Hippocampal formation (tissue), 2 donors: ENCODE data around the gene SFN.
A peak's percentile ranks its signal among the peaks of the same experiment; 100 is the strongest.
"Not testable (repeated sequence)": the region's sequence is repeated elsewhere in the genome, so short reads cannot be mapped to it uniquely, and the experiment has no call there.

Experiments used
- DNase-seq, 2 donors: peaks; one replicate each; lab custom pipeline; 2025; lab: John Stamatoyannopoulos, UW

SFN gene

DNA sequence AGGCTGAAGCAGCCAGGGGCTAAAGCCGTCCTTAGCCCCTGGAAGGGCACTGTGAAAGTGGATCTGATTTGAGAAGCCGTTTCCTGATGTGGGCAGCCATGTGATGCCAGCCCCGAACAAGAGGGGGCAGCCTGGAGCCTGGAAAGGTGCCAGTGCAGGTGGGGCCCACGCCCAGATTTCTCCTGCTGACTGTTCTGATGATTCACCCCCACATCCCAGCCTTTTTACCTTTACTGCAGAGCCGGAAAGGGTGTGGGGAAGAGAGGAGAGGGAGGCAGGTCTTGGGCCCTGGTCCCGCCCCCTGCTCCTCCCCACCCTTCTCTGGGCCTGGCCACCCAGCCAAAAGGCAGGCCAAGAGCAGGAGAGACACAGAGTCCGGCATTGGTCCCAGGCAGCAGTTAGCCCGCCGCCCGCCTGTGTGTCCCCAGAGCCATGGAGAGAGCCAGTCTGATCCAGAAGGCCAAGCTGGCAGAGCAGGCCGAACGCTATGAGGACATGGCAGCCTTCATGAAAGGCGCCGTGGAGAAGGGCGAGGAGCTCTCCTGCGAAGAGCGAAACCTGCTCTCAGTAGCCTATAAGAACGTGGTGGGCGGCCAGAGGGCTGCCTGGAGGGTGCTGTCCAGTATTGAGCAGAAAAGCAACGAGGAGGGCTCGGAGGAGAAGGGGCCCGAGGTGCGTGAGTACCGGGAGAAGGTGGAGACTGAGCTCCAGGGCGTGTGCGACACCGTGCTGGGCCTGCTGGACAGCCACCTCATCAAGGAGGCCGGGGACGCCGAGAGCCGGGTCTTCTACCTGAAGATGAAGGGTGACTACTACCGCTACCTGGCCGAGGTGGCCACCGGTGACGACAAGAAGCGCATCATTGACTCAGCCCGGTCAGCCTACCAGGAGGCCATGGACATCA lies at the start of gene SFN:
Gene SFN (plus strand): TSS at position 369 of the 904 bp plus-strand sequence. CDS start 64 bp downstream, at position 433.
- DNase-seq = no peak

DNA sequence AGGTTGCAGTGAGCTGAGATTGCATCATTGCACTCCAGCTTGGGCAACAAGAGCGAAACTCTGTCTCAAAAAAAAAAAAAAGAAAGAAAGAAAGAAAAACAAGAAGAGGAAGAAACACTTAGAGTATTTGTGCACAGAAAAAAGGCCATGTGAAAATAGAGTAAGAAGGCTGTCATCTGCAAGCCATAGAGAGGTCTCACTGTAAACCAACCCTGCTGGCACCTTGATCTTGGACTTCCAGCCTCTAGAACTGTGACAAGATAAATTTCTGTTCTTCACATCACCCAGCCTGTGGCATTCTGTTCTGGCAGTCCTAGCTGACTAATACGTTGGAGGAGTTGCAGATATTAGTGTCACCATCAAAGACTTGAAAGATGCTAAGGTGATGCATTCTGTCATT lies 48.6 kb upstream of the SFN start:
- DNase-seq = no peak

DNA sequence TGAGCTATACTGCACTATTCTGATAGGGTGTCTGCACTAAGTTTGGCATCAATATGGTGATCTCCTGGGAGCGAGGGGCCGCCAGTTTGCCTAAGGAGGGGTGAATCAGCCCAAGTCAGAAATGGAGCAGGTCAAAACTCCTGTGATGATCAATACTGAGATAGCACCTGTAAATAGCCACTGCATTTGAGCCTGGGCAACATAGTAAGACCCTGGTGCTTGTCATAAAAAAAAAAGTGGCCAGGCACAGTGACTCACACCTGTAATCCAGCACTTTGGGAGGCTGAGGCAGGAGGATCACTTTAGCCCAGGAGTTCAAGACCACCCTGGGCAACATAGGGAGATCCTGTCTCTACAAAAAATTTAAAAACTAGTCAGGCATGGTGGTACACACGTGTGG lies 48.1 kb upstream of the SFN start:
- no peak for DNase-seq

DNA sequence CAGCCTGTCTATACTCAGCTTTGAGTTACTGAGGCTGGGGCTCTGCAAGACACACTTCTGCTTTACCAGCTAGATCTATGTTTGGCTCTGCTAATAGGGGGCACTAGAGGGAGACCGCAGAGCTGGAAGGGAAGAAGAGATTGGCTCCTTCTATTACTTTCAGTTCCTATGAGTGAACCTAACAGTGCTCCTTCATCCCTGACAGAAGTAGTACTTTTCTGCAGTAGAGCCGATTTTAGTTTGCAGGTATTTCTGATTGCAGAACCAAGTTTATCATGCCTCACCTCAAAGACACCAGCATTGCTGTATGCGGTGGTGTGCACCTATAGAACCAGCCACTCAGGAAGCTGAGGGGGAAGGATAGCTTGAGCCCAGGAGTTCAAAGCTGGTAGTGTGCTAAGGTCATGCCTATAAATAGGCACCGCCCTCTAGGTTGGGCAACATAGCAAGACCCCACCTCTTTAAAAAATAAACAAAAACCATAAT lies 42.1 kb upstream of the SFN start:
- no peak for DNase-seq

DNA sequence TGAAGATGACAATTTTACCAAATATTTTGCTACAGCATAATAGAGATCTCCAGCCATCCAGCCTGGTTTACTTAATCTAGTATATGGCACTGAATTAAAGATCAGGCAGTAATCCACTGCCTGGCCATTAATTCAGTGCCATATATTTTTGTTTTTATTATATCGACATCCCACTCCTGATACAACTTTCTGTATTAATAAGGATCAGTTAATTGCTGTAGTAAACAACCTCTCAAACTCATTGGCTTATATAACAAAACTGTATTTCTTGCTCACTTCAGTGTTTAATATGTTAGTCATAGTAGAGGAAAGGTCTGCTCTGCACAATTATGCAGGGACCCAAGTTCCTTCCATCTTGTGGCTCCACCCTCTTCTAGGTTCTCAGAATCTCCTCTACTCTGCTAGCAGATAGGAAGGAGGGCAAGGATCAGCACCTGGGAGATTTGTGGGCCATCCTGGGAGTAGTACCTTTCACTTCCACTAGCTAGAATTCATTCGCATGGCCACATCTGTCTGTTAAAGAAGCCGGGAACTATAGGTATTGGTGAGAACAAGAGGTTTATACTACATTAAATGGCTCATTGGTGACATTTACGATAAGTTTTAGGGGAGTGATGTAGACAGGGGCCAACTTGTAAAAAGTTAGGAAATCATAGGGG lies 40.1 kb upstream of the SFN start:
- DNase-seq = no peak

DNA sequence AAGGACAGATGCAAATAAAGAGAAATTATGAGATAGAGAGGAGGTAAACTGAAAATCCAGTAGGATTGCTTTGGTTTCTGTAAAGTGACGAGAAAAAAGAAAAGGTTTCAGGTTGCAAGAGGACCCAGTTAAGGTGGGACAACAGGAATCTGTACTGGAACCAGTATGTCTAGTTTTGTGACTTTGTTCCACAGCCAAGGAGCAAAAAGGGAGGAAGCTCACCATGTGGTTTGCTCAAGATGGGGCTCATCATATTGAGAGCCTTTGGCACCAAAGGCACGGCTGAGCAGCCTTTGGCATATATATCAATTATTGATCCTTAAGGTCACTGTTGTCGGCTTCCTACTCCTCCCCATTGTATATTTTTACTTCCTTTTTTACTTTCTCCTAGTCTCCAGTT lies 38.2 kb upstream of the SFN start:
- no peak for DNase-seq

DNA sequence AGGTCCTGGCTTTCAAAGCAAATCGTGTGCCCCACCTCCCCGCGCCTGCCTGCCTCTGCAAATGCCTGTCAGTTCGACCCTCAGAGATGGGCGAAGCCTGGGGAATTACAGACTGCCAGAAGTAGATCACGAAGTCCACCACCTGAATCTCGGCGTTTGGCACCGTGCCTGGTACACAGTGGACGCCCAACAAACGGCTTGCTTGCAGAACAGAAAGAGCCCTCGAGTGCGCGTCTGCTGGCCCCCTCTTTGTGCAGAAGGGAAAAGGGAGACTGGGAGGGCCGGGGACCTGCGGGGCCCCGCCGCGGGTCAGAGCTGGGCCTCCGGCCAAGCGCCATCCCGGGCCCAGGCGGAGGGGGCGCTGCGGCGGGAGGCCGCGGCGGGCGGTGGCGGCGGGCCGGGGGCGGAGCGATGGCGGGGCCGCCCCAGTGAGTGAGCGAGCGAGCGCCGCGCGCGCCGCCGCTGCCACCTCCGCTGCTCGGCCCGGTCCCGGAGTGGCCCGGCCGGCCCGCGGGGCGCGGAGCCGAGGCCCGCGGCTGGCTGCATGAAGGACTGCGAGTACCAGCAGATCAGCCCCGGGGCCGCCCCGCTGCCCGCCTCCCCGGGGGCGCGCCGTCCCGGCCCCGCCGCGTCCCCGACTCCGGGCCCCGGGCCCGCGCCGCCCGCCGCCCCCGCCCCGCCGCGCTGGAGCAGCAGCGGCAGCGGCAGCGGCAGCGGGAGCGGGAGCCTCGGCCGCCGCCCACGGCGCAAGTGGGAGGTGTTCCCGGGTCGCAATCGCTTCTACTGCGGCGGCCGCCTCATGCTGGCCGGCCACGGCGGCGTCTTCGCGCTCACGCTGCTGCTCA lies 36.5 kb upstream of the SFN start, which contains the start of gene ZDHHC18:
Gene ZDHHC18 (plus strand): TSS at position 428 of the 845 bp plus-strand sequence. CDS start 117 bp downstream, at position 545.
- peak; percentile 27 to 32 for DNase-seq

DNA sequence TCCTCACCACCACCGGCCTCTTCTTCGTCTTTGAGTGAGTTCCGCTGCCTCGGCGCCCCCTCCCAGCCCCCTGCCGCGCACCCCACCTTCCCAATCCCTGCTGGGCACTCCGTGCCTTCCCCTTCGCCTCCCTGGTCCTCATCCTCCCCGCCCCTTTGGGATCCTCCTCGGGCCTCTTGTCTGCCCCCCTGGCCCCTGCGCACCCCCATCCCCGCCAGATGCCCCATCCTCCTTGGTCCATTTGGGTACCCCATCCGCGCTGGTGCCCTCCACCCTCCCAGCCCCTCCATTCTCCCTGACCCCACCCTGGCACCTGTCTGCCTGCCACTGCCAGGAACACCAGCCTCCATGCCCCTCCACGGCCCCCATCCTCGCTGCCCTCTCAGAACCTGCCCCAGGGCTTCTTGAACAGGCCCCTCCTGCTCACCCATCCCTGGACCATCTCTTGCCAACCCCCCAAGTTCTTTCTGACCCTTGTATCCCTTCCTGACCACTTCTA lies 35.8 kb upstream of the SFN start:
- no peak for DNase-seq

DNA sequence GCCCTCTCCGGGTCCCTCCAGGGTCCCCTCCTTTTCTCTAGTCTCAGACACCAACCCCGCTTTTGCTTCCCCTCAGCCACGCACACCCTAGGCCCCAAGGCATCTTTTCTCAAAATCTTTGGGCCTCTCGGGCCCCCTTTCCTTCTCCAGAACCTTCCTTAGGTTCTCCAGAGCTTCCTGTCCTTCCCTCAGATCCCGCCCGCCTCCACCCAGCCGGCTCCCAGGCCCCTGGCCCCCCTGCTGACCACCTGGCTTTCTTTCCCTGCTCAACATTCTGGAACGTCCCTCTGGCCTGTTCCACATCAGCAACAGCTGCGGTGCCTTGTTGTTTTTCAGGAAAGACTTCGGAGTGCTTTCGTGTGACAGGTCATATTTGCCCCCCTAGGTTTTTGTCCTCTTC lies 35.3 kb upstream of the SFN start:
- no peak for DNase-seq

DNA sequence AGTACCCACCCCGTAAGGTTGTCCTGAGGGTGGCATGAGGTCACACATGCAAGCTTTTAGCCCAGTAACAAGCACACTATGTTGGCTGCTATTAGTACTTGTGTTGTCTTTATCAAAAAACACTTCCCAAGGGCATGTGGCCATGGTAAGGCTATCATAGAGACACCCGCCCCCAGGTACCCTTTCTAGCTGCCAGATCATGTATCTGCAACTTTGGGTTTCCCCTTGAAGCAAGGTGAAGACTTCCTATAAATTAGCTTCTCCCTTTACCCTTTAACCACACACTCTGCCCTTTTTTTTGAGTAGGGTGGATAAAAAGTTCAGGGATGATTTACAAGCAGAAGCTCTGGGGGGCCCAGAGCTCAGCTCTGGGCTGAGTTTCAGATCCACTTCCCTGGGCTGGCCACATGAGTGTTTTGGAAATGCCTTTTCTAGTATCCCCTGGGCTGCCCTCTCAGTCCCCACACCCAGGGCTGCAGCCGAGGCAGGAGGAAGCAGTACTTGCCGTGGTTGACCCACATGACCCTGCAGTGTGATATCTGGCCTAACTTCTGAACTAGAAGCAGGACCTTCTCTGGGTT lies 34.4 kb upstream of the SFN start:
- peak in 1 of 2 donors; percentile 34 for DNase-seq

DNA sequence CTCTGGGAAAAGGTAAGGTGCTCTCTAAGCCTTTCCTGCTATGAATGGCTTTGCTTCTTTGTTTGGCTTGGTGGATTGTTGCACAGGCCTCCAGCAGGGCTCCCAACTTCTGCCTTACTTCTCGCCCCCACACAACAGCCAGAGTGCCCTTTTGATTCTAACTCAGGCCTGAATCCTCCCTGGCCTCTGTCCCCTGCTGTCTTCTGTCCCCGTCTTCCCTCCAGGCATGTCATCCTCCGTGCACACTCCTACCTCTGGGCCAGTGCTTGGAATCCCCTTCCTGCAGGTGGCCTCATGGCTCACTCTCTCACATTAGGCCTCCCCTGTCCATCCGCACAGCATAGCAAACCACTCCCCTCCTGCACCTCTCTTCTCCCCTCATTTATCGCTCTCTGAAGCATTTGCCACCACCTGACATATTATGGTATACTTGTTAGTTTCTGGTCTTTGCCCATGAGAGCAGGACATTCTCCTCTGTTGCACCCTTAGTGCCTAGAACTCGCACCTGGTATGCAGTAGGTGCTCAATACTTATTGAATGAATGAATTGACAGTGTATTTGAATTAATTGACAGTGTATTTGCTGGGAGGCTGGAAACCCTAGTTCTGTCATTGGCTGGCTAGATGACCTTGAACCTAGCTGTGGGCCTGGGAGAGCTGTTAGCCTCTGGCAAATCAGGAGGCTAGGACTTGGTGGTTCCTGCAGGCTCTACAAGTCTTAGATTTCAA lies 33.6 kb upstream of the SFN start:
- DNase-seq = no peak

DNA sequence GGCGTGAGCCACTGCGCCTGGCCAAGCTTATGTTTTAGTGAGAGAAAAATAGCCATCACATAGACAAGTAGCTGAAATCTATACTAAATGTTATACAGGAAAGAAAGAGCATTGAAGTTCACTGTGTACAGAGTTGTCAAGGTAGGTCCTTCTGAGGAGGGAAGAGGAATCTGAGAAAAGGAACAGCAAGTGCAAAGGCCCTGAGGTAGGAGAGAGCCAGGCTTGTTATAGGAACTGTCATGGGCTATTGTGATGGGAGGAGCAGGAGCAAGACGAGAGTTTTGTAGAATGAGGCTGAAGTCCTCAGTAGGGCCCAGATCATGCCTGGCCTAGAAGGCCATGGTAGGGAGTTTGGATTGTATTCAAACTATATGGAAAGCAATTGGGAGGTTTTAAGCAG lies 31.9 kb upstream of the SFN start:
- DNase-seq = no peak

DNA sequence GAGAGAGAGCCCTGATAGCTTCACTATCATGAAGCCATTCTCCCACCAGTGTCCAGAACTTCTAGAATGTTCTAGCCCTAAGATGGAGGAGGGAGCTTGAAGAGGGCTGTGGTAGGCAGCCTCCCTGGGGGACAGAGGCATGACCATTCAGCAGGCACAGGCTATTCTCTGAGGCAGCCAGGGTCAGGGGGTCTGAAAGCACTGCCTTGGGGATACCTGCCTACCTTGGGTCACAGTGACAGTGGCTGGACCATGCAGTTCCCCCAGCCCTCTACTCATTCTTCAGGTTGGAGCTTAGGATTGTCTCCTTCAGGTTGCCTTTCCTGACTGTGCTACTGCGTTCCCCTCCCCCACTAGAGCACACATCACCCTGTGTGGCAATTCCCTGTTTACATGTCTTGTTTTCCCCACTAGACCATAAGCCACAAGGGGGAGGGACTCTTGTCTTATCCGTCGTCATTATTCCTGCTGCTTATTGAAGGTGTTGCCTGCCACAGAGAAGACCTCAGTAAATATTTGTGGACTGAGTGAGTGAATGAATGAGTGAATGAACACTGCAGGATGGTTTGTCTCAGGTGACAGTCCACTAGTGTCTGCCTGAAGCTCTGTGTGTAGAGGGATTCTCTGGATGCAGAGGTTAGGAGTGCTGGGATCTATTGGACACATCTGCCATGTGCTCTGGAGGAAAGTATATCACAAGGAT lies 31.3 kb upstream of the SFN start:
- no peak for DNase-seq

DNA sequence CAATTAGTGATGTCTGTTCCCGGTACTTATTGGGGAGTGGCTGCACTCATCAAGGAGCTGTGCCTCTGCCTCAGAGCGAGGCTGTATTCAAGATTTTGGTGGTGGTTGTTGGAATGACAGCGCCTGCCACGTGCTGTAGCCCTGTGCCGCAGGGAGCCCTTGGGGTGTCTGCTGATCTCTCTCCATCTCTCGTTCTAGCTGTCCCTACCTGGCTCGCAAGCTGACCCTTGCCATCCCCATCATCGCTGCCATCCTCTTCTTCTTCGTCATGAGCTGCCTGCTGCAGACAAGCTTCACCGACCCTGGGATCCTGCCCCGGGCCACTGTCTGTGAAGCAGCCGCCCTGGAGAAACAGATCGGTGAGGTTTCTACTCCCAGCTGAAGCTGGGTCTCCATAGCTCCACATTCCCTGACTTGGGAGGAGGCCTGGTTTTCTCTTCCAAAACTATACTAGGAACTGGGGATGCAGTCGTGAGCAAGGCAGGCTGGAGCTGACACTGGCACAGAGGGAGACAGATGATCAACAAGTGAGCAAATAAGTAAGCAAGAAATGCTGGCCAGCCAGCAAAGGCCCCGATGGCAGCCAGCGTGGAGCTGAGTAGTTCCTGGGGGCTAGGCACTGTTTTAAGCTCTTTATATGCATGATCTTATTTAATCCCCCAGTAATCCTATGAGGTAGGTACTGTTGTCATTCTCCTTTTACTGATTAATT lies 30.5 kb upstream of the SFN start:
- DNase-seq = no peak

DNA sequence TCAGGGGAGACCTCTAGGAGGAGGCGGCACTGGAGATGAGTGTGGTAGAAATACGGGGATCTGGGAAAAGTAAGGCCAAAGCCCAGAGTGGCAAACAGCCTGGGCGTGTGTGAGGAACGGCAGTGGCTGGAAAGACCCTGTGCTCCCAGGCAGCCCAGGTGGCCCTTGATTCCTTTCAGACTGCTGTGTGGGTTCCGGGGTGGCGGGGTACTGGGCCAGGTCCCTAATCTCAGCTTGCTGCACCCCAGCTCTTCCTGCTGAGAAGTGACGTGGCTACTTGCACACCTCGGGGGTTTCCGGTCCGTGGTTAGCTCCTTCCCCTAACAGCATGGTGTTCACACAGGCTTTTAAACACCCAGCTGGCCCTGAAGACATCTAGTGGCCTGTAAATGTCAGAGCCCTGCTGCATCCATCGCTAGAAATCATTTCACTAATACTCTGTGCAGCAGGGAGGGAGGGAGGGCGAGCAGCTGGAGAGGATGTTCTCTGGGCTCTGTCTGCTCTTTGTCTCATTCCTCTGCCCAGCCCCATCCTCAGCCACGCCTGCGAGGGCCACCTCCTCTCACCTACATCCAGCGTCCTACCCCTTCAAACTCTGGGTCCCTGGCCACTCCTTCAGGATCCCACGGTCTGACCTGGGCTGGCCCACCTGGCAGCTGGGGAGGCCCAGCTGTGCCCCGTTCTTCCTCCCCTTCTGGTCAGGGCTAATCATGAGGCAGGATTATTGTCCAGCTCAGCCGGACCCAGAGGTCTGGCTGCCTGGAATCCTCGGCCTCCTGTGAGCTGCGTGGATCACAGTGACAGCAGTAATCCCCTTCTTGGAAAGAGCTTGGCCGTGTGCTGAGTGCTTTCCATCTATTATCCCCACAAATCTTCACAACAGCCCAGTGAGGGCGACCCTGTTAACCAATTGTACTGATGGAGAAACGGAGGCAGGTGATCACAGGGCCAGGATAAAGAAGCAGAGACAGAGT lies 29.2 kb upstream of the SFN start:
- DNase-seq = no peak

DNA sequence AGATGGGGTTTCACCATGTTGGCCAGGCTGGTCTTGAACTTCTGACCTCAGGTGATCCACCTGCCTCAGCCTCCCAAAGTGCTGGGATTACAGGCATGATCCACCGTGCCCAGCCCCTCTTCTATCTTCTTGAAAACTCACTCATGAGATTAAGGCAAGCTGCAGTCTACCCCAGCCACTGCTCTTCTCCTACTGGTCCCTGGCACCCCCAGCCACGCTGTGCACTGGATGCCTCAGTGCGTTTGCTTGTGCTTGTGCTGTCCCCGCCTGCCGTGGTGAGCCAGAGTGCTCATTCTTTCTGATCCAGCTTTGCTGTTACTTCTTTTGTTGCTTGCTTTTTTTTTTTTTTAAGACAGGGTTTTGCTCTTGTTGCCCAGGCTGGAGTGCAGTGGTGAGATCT lies 25.3 kb upstream of the SFN start:
- not testable (repeated sequence) for DNase-seq

DNA sequence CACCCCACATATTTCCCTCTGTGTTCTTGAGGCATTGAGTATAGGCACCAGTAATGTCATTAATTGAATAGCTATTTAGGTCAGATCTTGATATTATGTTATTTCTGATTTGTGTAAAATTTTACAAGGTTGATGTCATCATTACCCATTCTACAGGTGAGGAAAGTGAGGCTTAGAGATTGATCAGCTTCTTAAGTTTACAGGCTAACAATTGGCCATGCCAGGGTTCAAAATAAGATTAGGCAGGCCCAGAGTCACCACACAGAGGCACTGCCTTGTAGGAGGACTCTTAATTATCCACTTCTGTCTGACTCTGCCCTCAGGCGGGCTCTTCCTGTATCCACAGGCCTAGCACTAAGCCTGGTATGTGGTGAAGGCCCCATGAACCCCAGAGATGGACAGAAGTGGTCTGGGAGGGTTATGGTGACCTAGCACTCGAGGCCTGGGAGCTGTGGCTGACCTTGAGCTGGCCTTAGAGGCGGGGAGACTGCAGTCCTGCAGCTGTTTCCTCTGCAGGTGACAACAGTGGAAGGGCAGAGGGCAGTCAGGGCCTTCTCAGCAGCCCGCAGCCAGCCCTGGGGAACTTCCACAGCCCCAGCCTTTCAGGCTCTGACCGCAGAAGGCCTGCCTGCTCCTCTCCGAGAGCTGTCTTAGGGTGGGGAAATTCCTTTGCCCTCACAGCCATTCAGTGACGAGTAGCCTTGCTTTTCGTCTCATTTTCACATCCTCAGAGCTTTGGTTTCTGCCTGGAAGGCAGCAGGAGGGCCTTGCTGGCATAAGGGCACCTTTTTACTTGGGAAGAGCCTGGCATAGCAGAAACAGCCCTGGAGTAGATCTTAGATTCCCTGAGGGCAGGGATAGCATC lies 24.2 kb upstream of the SFN start:
- DNase-seq = no peak
